Hypothalamus (tissue), 51 donors: ENCODE data around the gene MARK1.
A peak's percentile ranks its signal among the peaks of the same experiment; 100 is the strongest.

Source experiments
- DNase-seq, 51 donors: peaks; one replicate each; lab custom pipeline; 2025; lab: John Stamatoyannopoulos, UW

Gene MARK1

GRCh38 chr1:220527908-220528678 is at the start of gene MARK1:
Gene MARK1 (plus strand): TSS chr1:220528136. CDS start chr1:220528823, 687 bp downstream.
- DNase-seq, result peak in 47 of 51 donors; percentile 11 to 80 (median 55)

DNA sequence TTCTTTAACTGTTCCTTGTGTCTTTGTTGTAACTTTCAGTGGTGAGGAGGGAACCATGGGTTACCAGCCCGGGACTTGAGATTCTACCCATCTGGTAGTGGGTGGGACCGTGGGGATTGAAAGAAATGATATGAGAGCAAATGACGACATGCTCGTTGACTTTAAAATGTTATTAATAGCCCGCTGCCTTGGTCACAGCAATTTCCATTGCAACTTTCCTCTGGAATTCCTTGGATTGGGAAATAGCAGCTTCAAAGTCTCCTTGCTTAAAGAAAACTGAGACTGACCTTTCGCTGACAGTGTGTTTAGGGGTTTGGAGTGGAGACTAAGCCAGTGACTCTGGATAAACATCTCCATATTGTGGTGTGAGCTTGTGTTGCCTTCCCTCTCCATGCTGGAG is 44.2 kb upstream of the MARK1 start:
- DNase-seq, result no peak

DNA sequence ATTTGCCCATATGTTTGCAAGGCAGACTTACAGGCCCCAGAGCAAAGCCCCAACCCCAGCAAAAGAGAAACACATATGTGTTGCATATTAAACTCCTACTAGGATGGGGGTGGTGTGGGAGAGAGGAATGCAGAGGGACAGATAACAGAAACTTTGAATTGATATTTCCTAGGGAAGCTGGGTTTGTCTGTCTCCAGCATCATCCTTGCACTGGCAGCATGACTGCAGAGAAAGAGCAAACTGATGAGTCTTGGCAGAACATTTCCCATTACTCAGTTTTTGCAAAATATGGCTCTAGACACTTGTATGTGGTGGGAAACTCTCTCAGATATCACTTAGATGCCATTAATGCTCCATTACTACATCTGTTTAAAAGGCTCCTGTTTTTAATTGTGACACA is 43.8 kb upstream of the MARK1 start:
- no peak for DNase-seq

DNA sequence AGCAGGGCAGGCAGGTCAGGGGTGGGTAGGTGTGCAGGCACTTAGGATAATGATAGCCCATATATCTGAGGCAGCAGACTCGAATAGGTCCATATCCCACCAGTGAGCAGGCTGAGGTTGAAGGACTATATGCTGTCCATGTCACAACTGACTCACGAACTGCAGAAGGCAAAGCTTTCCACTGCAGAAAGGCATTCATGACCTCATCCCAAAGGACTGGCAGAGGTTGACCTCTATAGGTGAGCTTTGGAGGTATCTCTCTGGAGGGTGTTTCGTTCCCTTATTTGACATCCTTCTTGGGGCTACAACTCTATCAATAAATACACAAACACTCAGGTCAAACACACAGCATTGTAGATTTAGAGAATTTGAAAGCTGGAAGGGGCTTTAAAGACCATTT is 42.8 kb upstream of the MARK1 start:
- DNase-seq, result no peak

DNA sequence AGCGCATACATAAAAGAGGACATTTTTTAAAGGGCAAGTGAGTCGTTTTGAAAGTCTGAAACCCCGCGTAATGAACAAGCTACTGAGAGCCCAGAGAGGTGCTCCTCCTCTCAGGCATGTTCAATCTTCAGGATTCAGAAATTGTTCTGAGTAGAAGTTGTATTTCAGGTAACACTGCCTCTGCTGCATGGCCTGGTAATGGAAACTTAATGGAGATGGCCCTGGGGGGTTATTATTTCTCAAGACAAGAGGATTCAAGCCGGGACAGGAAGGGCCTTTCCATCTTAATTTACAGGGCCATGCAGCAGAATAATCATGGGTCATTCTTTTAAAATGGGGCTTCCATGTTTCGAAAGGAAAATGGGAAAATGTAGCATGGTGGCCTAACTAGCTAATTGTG is 42.1 kb upstream of the MARK1 start:
- no peak for DNase-seq

GRCh38 chr1:220487297-220487820 is 40.6 kb upstream of the MARK1 start:
- peak in 3 of 51 donors; percentile 1 to 7 (median 5) for DNase-seq

GRCh38 chr1:220491891-220492290 is 36.0 kb upstream of the MARK1 start:
- no peak for DNase-seq

GRCh38 chr1:220497220-220497947 is 30.6 kb upstream of the MARK1 start:
- DNase-seq, result no peak

DNA sequence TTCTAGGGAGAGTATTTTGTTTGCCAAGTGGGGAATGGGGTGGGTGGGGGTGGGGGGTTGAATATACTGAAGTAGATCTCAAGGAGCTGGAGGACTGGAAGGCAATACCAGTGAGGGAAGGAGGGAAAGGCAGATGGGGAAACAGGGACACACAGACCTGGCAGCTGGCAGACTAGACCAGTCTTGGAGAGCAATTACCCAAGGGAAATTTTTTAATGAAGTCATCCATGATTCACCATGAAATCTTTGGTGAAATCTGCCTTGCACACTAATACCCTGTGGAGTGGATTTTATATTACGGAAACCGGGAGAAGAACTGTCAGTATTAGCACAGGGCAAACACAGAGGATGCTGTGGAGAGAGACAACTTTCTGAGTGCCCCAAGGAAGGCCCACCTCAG is 29.7 kb upstream of the MARK1 start:
- DNase-seq, result no peak

DNA sequence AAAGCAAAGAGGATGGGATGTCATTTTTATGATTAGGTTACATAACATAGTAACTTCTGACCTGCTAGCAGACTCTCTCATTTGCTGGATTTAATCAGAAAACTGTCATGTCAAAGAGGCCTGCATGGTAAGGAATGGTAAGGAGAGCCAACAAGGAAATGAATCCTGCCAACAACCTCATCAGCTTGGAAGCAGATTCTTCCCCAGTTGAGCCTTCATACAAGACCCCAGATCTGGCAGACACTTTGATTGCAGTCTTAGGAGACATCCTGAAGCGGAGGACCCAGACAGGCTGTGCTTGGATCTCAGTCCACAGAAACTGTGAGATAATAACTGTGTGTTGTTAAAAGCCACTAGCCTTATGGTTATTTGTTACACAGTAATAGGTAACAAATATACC is 27.6 kb upstream of the MARK1 start:
- no peak for DNase-seq

DNA sequence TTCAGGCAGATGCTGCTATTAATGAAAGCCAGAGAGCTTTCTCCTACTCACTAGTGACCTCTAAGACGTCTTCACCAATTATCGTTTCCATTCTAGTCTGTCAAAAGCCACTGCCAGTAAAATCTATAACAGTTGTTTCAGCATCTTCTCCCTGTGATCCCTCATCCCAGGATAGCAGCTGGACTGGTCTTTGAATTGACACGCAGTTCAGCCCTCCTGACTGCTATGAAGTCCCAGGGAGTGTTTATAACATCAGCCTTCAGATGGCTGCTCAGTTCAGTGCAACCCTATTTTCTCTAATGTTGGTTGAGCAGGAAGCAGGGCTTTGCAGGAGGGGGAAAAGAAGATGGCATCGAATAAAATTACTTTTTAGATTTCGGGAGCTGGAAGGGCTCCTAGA is 23.6 kb upstream of the MARK1 start:
- DNase-seq, result no peak

GRCh38 chr1:220507085-220507484 is 20.9 kb upstream of the MARK1 start:
- no peak for DNase-seq

- DNase-seq, result no peak
Measured at GRCh38 chr1:220511179-220511578, 16.8 kb upstream of the MARK1 start.

- no peak for DNase-seq
Measured at GRCh38 chr1:220511785-220512184, 16.2 kb upstream of the MARK1 start.

GRCh38 chr1:220513834-220514233 is 14.1 kb upstream of the MARK1 start:
- no peak for DNase-seq

- DNase-seq, result no peak
Measured at GRCh38 chr1:220514256-220514655, 13.7 kb upstream of the MARK1 start.

- DNase-seq, result no peak
Measured at GRCh38 chr1:220516014-220516721, 11.8 kb upstream of the MARK1 start.

DNA sequence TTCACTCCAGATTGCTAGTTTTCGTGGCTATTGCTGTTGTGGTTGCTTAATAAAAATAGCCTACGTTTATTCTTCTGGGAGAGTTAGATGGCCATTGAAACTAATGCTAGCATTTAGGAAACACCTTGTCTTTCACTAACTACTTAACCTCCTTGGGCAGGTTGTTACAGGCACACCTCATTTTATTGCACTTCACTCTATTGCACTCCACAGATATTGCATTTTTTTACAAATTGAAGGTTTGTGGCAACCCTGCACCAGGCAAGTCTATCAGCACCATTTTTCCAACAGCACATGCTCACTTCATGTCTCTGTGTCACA is 11.3 kb upstream of the MARK1 start:
- DNase-seq, result no peak

- no peak for DNase-seq
Measured at GRCh38 chr1:220521778-220522177, 6.2 kb upstream of the MARK1 start.

DNA sequence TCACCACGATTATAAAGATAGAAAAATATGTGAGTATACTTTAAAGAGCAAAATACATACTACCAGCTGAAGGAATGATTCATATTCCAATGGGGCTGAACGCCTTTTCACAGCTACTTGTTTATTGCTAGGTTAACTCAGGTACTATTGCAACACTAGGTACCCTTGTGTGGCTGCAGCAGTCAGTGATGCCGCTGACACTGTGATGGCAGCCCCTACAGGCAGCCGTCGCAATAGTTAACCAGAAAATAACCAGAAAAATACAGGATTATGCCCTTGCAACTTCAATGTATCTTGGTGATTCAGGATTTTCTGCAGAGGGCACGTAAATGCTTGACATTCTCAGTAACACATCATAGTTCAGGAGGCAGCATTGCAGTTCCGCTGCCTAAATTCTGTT is 1.6 kb upstream of the MARK1 start:
- no peak for DNase-seq

- DNase-seq, result peak in 41 of 51 donors; percentile 5 to 79 (median 38)
Measured at GRCh38 chr1:220527279-220527907, 543 bp upstream of the MARK1 start.
